SIG-M5 treated with dmso at 0.1 percent for 504 hours (cell line): ENCODE data around the gene FCRL4.

Experiments
- DNase-seq: peaks from one replicate; lab custom pipeline; 2025; ENCODE audit not compliant: unreplicated experiment; lab: John Stamatoyannopoulos, UW

Gene FCRL4

GRCh38 chr1:157597959-157598667 is at the start of gene FCRL4:
TSS of gene FCRL4 (minus strand) at chr1:157598085. CDS start at chr1:157597944, 141 bp downstream.
- DNase-seq: no peak

DNA sequence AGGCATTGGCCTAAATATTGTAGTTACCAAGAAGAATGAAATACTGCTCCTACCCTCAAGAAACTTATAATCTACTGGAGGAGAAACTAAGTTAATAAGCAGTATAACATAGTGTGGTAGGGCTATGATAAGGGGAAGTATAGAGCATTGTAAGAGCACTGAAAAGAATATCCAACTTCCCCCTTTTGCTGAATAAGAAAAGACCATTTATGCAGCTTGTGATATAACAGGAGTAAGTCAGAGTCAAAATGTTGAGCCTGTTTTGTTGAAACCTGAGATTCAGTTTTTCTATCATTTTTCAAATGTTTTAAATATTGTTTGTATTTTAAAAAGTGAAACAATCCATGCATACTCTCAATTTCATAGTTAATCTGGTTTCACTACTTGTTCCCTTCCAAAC is 48.3 kb upstream of the FCRL4 start:
- peak; percentile 50 for DNase-seq

DNA sequence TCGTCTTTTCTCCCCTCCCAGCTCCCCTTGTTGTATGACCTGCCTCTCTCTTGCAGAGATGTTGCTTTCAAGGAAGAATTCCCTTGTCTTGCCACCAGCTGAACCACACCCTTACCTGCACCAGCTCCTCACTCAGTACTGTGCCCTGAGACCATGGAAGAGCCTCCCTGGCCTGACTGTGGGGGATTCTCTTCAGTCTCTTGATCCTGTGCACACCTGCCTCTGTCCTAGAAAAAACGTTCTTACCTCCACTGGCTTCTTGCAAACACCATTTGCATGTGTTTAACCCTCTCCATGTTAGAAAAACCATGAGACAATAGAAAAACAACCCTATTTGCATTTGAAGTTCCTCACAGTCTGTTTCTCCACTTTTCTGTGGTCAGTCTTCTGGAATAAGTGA is 43.3 kb upstream of the FCRL4 start:
- DNase-seq: no peak

DNA sequence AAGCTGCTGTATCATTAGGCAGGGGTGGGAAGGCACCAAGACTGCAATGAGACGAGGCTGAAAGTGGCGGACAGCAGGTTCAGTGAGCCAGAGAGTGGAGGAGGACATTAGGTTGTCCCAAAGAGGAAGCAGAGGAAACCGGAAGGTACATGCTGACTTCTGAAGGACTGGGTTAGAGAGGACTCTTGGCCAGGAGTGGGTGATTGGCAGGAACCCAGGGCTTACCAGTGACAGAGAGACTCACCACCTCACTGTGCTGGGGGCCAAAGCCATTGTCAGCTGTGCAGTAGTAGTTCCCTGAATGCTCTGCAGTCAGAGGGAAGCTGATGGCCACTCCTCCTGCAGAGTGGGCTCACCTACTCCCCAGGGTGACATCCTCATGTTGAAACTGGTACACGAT is 41.9 kb upstream of the FCRL4 start:
- DNase-seq: no peak

- DNase-seq: no peak
Observed at GRCh38 chr1:157628773-157629172, 30.9 kb upstream of the FCRL4 start.

DNA sequence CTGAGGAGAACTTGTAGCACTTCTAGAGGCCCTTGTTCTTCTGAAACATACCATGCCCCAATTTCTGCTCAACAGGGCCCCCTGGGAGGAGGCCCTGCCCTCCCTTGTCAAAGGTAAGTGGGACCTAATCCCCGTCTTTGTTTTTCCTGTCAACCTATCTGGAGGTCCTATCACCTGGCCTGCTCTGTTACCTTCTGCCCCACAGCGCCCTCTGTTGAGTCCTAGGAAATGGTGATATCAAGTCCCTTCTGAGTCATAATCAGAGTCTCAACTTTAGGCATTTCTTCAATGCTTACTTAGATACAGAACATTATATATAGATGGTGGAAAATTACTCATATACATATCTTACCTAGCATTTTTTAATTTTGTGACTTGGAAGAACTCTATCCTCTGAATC is 28.2 kb upstream of the FCRL4 start:
- DNase-seq: peak; percentile 21

DNA sequence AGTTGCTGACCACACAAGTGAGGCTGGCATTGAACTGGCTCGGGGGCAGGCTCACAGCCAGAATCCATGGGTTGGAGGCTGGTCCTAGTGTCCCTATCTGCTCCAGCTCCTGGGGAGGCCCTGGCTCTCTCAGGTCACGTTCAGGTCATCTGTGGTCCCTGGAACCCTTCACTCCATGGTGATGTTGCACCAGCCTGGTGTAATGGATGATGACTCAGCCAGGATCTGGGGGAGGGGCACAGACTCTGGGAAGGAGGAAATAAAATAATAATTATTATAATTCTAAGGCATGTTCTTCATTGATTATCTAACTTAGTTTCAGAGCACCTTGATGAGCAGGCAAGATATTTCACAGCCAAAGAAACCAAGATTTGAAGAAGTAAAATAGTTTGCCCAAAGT is 26.6 kb upstream of the FCRL4 start:
- no peak for DNase-seq

DNA sequence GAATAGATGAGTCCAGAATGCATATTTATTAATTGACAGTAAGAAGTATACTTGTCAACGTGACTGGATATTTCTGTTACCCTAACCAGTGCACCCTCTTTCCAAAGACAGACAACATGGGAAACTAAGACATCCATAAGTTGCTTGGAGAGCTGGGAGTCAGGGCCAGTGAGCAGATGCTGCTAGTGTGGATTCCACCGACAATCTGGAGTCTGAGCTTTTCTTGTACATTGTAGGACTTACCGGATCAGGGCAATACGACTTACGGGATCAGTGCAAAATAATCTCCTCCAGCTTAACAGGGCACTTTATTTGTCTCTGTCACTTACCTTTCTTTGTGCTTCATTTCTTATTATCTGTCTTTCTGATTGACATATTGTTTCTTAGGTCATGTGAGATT is 24.6 kb upstream of the FCRL4 start:
- no peak for DNase-seq

- DNase-seq: no peak
Observed at GRCh38 chr1:157618190-157618589, 20.3 kb upstream of the FCRL4 start.

- no peak for DNase-seq
Observed at GRCh38 chr1:157600236-157600635, 2.4 kb upstream of the FCRL4 start.

DNA sequence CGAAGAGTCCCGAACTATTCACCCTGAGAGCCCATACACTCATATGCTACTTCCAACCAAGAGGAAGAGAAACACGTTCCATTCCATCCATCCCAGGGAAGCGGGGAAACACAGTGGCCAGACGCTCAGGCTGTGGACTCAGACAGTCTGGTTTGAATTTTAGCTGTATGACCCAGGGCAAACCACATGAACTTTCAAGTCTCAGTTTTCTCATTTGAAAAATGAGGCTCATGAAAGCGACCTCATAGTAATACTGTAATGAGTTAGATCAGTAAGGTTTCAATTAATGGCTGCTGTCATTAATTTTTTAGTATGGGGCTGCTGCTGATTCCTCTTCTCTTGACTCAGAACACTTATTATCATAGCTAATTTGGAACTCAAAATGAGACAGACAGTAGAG is 1.5 kb downstream of the FCRL4 start:
- no peak for DNase-seq

GRCh38 chr1:157595356-157595755 is 2.5 kb downstream of the FCRL4 start:
- peak; percentile 85 for DNase-seq

- DNase-seq: no peak
Observed at GRCh38 chr1:157585984-157586383, 11.9 kb downstream of the FCRL4 start.

- DNase-seq: no peak
Observed at GRCh38 chr1:157584503-157584902, 13.4 kb downstream of the FCRL4 start.

DNA sequence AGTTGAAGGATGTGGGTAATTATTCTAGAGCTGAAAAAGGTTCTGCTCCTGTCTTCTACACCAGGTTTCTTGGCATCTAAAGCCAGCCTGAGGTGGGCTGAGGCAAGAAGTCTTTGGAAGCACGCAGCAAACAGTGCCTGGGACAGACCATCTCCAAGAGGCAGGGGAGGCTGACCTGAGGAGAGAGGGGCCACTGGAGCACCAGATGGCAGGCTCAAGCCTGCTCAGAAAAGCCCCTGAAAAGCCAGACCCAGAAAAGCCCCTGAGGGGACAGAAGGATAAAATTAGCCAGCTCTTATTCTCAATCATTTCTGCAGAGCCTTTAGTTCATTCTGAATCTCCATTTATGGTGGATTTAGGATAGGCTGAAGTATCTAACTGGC is 17.1 kb downstream of the FCRL4 start:
- DNase-seq: no peak

DNA sequence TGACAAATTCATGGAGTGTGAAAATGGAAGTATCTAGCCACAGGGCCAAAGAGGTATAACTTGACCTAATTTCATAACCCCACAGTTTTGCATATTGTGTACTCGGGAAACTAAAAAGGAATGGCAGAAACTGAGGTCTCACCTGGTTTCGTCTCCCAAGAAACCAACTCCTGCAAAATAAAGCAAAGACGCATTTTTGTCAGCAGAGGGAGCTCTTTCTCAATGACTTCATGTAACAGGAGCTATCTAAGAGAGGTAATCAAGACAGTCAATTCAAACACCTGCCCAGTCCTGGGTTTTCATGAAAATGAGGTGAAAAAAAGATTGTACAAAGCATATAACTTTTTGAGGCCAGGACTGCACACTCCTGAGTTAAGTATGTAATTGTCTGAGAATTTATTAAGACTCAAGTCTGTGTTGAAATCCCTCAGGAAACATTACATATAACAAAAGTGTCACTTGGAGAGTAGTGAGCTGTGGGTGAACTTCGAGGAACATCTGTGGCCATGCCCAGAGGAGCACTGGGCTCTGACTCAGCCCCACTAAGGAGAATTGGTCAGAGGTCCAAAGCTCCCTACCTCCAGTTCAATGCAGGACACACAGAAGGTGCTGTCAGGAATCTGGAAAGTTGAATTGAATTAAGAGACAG is 17.6 kb downstream of the FCRL4 start:
- peak; percentile 68 for DNase-seq

- no peak for DNase-seq
Observed at GRCh38 chr1:157577420-157577819, 20.5 kb downstream of the FCRL4 start.

DNA sequence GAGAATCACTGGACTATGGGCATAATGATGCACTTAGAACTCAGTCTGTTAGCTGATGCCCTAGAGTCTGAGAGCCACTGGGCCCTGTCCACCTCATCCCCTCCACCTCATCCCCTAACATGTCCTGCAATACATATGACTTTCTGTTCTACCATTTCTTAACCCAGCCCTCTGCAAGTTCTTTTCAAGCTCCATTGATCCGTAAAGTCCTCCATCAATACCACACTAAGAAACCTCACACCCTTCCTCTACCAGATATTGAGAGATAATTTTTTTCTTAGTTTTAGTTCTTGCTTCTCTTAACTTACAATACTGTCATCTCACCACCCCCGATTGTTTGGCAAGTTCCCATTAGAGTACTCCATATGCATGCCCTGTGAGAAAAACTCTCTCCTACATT is 22.1 kb downstream of the FCRL4 start:
- no peak for DNase-seq

- DNase-seq: no peak
Observed at GRCh38 chr1:157574836-157575235, 23.0 kb downstream of the FCRL4 start.

DNA sequence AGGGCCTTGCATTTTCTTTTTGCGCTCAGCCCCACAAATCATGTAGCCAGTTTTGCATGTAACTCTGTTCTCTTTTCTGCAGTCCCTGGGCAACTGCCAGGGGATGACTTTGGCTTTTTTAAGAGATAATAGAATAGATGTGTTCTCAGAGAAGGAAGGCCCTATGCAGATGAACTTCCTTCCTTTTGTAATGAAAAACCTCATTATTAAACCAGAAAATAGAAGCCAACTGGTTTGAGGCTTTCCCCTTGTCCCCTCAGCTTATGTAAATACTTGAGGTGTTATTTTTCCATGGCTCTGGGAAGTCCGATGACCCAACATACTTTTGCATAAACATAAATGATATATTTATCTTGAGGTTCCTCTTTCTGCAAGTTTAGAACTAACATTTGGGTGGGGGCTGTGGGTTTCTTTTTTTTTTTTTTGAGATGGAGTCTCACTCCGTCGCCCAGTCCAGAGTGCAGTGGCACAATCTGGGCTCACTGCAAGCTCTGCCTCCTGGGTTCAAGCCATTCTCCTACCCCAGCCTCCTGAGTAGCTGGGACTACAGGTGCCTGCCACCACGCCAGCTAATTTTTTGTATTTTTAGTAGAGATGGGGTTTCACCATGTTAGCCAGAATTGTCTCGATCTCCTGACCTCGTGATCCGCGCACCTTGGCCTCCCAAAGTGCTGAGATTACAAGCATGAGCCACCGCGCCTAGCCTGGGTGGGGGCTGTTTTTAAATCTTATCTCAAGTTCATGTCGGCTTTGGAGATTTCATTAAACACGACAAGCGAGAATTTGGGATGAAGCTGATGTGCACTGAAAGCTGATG is 31.2 kb downstream of the FCRL4 start:
- no peak for DNase-seq

GRCh38 chr1:157562515-157562914 is 35.4 kb downstream of the FCRL4 start:
- no peak for DNase-seq

- no peak for DNase-seq
Observed at GRCh38 chr1:157558119-157558518, 39.8 kb downstream of the FCRL4 start.
